Activated CD4-positive, alpha-beta T cell treated with anti-CD3 and anti-CD28 coated beads, Interleukin-2, Interleukin-6, amounts not matched to agents 100 ng/mL and 50 ng/mL, durations not matched to agents 16 hours and 8 hours (primary cell): ENCODE measurements around the gene HIPK3.

Source experiments
- DNase-seq: peaks from one replicate; pipeline ENCODE4 v3.0.0-alpha.2; 2020

Gene HIPK3

DNA sequence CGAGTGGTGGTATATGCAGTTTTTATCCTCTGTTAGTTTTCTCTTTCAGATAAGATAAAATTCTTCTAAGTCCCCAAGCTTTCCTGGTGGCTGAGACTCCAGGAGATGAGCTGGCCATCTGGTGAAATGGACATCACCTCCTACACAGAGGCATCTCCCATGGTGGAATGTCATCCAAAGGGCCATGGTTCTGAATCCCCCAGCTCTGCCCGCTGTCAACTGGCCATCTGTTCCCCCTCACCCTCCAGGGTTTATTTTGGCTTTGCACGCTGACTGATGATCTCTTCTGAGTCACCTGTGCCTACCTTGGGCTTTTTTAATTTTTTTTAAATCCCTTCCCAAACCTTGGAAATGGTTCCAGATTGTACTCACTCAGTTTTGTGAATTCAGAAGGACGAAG, 142.2 kb downstream of the HIPK3 start:
- no peak for DNase-seq

GRCh38 chr11:33402066-33402465, 144.9 kb downstream of the HIPK3 start:
- DNase-seq = no peak

DNA sequence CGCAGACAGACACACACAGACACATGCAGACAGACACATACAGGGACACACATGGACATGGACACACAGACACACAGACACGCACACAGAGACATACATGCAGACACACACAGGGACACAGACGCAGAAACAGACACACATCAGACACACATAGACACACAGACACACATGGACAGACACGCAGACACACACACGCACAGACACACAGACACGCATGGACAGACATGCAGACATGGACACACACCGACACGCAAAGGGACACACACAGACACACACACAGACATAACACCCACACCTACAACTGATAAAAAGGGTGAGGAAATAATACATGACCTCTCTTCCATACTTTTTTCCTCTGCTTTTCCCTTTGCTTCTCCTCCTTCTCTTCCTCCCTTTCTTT, 146.2 kb downstream of the HIPK3 start:
- DNase-seq = no peak

- DNase-seq = no peak
Measured at GRCh38 chr11:33405834-33406602, 148.8 kb downstream of the HIPK3 start.
